ENCODE results near the gene SUN2.

DNA sequence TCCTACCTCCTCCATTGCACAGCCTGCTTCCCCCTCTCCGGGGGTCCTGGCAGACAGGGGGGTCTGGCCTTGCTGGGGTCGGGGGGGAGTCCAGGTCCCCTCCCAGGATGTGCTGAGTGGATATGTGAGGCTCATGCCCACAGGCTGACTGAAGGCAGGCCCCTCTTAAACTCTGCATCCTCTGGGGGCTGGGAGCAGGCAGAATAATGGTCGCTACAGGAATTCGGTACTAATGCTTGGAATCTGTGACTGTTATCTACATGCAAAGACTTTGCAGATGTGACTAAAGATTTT lies 1.6 kb upstream of the SUN2 start:
- TF ChIP-seq POLR2A (IDR thresholded peaks at IDR 0.05) (no peak), POLR2AphosphoS5 (IDR thresholded peaks at IDR 0.05) (no peak)

Measured in upper lobe of left lung (tissue), 4 donors.